Mammary epithelial cell (primary cell): ENCODE data around the gene CEMP1.
"Not testable (repeated sequence)": the region's sequence is repeated elsewhere in the genome, so short reads cannot be mapped to it uniquely, and the experiment has no call there.

Experiments used
- EZH2 ChIP-seq: IDR thresholded peaks from 2 replicates; pipeline ENCODE4 v1.6.1; 2012; ENCODE audit warnings: low read length, inconsistent platforms, borderline replicate concordance
- TF ChIP-seq, protein P1 (sequence below), 2 donors: IDR thresholded peaks in 1 of 2; conservative IDR thresholded peaks in 1 of 2; 2 replicates each; pipeline ENCODE4 v1.5.1; 2011 to 2012; ENCODE audit warnings: inconsistent platforms in 2 of 2, low read length in 2 of 2, mild to moderate bottlenecking in 2 of 2, control low read depth in 1 of 2, low read depth in 1 of 2; ENCODE audit not compliant: insufficient read depth in 1 of 2; ENCODE audit errors: extremely low read depth in 1 of 2

DNA sequence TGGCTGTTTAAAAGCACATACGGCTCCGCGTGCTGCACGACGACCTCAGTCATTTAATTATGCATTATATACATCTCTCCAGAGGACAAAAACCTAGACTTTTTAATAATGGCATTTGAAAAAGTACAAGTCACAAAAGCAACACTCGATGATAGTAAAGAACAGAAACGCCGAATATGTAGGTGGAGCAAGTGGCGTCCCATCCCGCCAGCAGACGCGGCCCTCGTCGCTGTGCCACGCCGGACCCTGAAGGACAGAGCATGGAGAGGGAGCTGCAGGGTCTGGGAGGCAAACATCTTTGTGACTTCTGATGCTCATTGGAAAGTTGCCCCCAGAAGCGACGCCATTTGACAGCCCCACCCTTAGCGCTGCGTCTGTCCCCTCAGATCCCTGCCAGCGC, 44.6 kb upstream of the CEMP1 start:
- TF ChIP-seq, protein P1, sequence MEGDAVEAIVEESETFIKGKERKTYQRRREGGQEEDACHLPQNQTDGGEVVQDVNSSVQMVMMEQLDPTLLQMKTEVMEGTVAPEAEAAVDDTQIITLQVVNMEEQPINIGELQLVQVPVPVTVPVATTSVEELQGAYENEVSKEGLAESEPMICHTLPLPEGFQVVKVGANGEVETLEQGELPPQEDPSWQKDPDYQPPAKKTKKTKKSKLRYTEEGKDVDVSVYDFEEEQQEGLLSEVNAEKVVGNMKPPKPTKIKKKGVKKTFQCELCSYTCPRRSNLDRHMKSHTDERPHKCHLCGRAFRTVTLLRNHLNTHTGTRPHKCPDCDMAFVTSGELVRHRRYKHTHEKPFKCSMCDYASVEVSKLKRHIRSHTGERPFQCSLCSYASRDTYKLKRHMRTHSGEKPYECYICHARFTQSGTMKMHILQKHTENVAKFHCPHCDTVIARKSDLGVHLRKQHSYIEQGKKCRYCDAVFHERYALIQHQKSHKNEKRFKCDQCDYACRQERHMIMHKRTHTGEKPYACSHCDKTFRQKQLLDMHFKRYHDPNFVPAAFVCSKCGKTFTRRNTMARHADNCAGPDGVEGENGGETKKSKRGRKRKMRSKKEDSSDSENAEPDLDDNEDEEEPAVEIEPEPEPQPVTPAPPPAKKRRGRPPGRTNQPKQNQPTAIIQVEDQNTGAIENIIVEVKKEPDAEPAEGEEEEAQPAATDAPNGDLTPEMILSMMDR (conservative IDR thresholded peaks at IDR 0.05 in 1 of 2, IDR thresholded peaks at IDR 0.05 in 1 of 2; ENCODE audit: extremely low read depth in 1 of 2, insufficient read depth in 1 of 2, low read depth in 1 of 2, low read length in 2 of 2): not testable (repeated sequence)
- TF ChIP-seq EZH2: not testable (repeated sequence)
